Measurements from ENCODE around the gene TNFAIP2. TPM values are rescaled to one million over a fixed set of nuclear protein-coding genes. Genes with fewer than 3 reads are reported as not detected.

The TNFAIP2 gene
- total and polyA plus RNA-seq, 2 of the 4 experiments (the other 2 are of a cell fraction): 6.3 to 9.6 TPM

DNA sequence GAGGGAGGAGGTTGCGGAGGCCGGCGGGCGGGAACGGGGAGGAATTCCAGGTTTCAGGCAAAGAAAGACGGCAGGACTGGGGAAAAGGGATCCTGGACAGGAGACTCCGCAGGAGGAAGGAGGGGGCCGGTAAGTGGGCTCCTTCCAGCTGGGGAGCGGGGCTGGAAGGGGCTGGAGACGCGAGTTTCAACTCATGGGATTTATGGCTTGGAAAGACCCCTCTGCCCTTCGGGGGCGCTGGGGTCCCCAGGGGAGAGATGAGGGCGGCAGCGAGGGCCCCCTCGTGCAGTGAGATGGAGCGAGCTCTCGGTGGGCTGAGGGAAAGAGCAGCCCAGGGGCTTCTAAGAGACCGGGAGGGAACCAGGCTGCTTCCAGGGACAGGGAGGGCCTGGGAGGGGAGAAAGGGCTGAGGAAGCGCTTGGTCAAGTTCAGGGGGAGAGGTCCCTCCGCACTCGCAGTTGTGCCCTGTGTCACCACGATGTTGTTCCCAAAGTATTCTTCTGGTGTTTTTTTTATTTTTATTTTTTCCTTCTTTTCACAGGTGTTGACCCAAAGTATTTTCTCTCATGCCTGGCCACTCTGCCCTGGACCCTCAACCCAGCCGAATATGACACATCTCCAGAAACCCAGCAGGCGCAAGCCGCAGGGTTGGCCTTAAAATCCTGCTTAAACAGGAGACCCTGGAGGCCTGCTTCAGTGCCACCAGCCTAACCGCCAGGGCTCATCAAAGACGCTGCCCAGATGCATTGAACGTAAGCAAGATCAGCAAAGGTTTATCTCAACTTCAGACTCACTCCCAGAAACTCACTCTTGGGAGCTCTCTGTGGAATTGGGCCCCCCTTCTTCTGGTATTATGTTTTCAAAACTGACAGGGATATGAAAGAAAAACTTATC, 16.1 kb downstream of the TNFAIP2 start:
- H2AK9ac ChIP-seq (replicated peaks; ENCODE audit: low read depth, low read length, poor library complexity): no peak overlapping the region
- H2BK15ac ChIP-seq (ENCODE audit: low read depth, low read length): no peak overlapping the region
- no peak overlapping the region for H2AK5ac ChIP-seq (ENCODE audit: low read depth, low read length)
- H3K4me3 ChIP-seq (ENCODE audit: insufficient read depth, low read depth, low read length): no peak overlapping the region
- H2BK120ac ChIP-seq (ENCODE audit: low read depth, low read length): no peak overlapping the region
- H3K4me2 ChIP-seq (ENCODE audit: low read depth, low read length): no peak overlapping the region
- H4K20me1 ChIP-seq (ENCODE audit: insufficient read depth, low read length): no peaks in the 10 kb centered on the region
- ChIA-PET CTCF (no interaction called here), POLR2A (ENCODE audit: unreplicated experiment) (no interaction called here)
- H4K8ac ChIP-seq (ENCODE audit: low read depth in 2 of 2, low read length in 2 of 2): no peak overlapping the region
- H2AFZ ChIP-seq (replicated peaks; ENCODE audit: low read length, poor library complexity): no peak overlapping the region
- peaks cover 12% of the 10 kb centered on the region for H3K9me1 ChIP-seq (ENCODE audit: insufficient read depth, low read length)
- H3K9ac ChIP-seq (ENCODE audit: low read depth, low read length): no peak overlapping the region
- no TSS peak for BruUV-seq (replicated peaks)
- no peak overlapping the region for H2BK5ac ChIP-seq (ENCODE audit: low read depth, low read length, poor library complexity, severe bottlenecking)
- peaks cover 7% of the 10 kb centered on the region; the same call in 1 of the 2 replicates for H3K27me3 ChIP-seq (ENCODE audit: control insufficient read depth, insufficient read depth, low read length)
- no peak for DNase-seq
- no peak overlapping the region for H3K4ac ChIP-seq (ENCODE audit: low read depth, low read length)
- H3K79me1 ChIP-seq (ENCODE audit: low read depth in 1 of 2, low read length in 2 of 2): no peaks in the 10 kb centered on the region
- H3K23ac ChIP-seq (ENCODE audit: low read depth, low read length): no peak overlapping the region
- no peak overlapping the region for H3K18ac ChIP-seq (ENCODE audit: low read depth, low read length)
- intact Hi-C loops (cut with micrococcal nuclease) (loop anchor here (5.0 kb wide), 1 partner anchor 48 kb away; no protein-coding TSS in a partner anchor), dilution Hi-C loops (cut with HindIII; ENCODE audit: low sequenced_read_pairs, unreplicated experiment) (no loop called here), in situ Hi-C loops (cut with MboI; ENCODE audit: low sequenced_read_pairs) (no loop called here)
- H4K91ac ChIP-seq (ENCODE audit: insufficient read depth, low read depth, low read length): no peak overlapping the region
- peaks cover 13% of the 10 kb centered on the region for H3K4me1 ChIP-seq (ENCODE audit: control insufficient read depth, insufficient read depth, low read length)
- no peaks in the 10 kb centered on the region for H3K9me3 ChIP-seq (ENCODE audit: control insufficient read depth, insufficient read depth, low read length)
- ATAC-seq (ENCODE audit: low read depth): no peak
- no peak overlapping the region for H3K27ac ChIP-seq (ENCODE audit: insufficient read depth, low read length)
- no peak overlapping the region for H3K14ac ChIP-seq (replicated peaks; ENCODE audit: low read depth, low read length)
- no peak overlapping the region for H3K56ac ChIP-seq (ENCODE audit: extremely low read depth, insufficient read depth, low read length)
- no peaks in the 10 kb centered on the region for H3K36me3 ChIP-seq (ENCODE audit: control insufficient read depth, insufficient read depth, low read length)
- 80% methylated on average over 13 of the region's 29 CpGs; no CpG with 5 or more reads in 1 of the 2 experiments for WGBS, 2 experiments (ENCODE audit: extremely low coverage in 2 of 2, insufficient read length in 1 of 2)
- no peak for TF ChIP-seq FOS (IDR thresholded peaks at IDR 0.05; ENCODE audit: low read depth, low read length)
- no peak for TF ChIP-seq RAD21 (IDR thresholded peaks at IDR 0.05; ENCODE audit: low read length)
- TF ChIP-seq, protein P1, sequence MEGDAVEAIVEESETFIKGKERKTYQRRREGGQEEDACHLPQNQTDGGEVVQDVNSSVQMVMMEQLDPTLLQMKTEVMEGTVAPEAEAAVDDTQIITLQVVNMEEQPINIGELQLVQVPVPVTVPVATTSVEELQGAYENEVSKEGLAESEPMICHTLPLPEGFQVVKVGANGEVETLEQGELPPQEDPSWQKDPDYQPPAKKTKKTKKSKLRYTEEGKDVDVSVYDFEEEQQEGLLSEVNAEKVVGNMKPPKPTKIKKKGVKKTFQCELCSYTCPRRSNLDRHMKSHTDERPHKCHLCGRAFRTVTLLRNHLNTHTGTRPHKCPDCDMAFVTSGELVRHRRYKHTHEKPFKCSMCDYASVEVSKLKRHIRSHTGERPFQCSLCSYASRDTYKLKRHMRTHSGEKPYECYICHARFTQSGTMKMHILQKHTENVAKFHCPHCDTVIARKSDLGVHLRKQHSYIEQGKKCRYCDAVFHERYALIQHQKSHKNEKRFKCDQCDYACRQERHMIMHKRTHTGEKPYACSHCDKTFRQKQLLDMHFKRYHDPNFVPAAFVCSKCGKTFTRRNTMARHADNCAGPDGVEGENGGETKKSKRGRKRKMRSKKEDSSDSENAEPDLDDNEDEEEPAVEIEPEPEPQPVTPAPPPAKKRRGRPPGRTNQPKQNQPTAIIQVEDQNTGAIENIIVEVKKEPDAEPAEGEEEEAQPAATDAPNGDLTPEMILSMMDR (conservative IDR thresholded peaks at IDR 0.05; ENCODE audit: low read depth, low read length): no peak
- no peak for TF ChIP-seq CEBPB (IDR thresholded peaks at IDR 0.05; ENCODE audit: low read depth, low read length)
- TF ChIP-seq, protein P2, sequence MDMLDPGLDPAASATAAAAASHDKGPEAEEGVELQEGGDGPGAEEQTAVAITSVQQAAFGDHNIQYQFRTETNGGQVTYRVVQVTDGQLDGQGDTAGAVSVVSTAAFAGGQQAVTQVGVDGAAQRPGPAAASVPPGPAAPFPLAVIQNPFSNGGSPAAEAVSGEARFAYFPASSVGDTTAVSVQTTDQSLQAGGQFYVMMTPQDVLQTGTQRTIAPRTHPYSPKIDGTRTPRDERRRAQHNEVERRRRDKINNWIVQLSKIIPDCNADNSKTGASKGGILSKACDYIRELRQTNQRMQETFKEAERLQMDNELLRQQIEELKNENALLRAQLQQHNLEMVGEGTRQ (IDR thresholded peaks at IDR 0.05; ENCODE audit: low read depth, low read length): no peak
- TF ChIP-seq POLR2A (IDR thresholded peaks at IDR 0.05; ENCODE audit: low read depth, low read length): no peak
- H2BK20ac ChIP-seq (ENCODE audit: low read depth, low read length): no peak overlapping the region
- no peak overlapping the region for H4K5ac ChIP-seq (ENCODE audit: low read depth, low read length)

All from IMR-90 (cell line).